GM12872 (cell line): ENCODE data around the gene SERPINA1.

Experiments
- TF ChIP-seq, protein P1 (sequence below): IDR thresholded peaks from 3 replicates; pipeline ENCODE4 v1.5.1; 2011; ENCODE audit warnings: low read depth, mild to moderate bottlenecking, low read length, moderate library complexity; ENCODE audit not compliant: insufficient read depth

The SERPINA1 gene

GRCh38 chr14:94380225-94381148 is 7.9 kb downstream of the SERPINA1 start:
- TF ChIP-seq, protein P1, sequence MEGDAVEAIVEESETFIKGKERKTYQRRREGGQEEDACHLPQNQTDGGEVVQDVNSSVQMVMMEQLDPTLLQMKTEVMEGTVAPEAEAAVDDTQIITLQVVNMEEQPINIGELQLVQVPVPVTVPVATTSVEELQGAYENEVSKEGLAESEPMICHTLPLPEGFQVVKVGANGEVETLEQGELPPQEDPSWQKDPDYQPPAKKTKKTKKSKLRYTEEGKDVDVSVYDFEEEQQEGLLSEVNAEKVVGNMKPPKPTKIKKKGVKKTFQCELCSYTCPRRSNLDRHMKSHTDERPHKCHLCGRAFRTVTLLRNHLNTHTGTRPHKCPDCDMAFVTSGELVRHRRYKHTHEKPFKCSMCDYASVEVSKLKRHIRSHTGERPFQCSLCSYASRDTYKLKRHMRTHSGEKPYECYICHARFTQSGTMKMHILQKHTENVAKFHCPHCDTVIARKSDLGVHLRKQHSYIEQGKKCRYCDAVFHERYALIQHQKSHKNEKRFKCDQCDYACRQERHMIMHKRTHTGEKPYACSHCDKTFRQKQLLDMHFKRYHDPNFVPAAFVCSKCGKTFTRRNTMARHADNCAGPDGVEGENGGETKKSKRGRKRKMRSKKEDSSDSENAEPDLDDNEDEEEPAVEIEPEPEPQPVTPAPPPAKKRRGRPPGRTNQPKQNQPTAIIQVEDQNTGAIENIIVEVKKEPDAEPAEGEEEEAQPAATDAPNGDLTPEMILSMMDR, result no peak

- TF ChIP-seq, protein P1, result no peak
These were observed 8.8 kb downstream of the SERPINA1 start for GRCh38 chr14:94379291-94380224.

DNA sequence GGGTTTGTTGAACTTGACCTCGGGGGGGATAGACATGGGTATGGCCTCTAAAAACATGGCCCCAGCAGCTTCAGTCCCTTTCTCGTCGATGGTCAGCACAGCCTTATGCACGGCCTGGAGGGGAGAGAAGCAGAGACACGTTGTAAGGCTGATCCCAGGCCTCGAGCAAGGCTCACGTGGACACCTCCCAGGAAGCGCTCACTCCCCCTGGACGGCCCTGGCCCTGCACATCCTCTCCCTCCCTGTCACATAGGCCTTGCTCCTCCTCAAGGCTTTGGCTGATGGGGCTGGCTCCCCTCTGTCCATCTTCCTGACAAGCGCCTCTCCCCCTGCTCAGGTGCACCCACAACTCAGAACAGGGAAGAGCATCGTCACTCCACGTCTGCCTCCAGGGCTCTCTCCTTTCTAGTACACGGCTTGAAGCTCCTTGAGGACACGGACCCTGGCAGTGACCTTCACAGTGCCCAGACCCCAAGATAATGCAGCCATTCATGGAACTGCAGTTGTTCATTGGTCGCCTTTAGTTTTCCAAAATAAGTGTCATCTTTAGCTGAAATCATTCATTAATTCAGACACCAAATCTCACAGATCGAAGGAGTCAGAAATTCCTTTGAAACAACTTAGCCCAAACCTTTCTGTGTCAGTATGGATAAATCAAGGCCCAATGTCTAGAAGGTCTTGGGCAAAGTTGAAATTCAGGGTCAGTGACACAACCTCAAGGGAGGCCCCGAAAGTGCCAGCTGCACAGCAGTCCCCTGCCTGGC is 9.7 kb downstream of the SERPINA1 start:
- TF ChIP-seq, protein P1, result no peak

DNA sequence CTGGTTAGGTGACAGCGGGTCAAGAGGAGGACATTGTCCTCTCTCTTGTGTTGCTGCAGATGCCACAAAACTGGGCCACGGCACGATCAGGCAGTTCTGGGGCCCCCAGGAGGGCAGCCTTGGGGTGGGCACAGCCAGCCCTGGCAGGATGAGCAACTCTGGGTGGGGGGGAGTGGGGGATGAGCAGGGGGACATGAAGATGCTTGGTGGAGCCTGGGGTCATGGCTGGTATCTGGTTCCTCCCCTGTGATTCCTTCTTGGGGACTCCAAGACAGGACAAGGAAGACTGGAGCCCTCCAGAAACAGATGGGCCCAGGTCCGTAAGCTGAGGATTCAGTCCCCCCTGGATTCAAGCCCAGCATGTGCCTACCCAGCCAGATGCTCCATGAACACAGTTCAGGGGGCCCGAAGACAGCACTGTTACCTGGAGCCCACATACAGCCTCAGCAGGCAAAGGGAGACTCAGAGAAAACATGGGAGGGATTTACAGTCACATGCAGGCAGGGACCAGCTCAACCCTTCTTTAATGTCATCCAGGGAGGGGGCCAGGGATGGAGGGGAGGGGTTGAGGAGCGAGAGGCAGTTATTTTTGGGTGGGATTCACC is 10.4 kb downstream of the SERPINA1 start:
- TF ChIP-seq, protein P1, result no peak

DNA sequence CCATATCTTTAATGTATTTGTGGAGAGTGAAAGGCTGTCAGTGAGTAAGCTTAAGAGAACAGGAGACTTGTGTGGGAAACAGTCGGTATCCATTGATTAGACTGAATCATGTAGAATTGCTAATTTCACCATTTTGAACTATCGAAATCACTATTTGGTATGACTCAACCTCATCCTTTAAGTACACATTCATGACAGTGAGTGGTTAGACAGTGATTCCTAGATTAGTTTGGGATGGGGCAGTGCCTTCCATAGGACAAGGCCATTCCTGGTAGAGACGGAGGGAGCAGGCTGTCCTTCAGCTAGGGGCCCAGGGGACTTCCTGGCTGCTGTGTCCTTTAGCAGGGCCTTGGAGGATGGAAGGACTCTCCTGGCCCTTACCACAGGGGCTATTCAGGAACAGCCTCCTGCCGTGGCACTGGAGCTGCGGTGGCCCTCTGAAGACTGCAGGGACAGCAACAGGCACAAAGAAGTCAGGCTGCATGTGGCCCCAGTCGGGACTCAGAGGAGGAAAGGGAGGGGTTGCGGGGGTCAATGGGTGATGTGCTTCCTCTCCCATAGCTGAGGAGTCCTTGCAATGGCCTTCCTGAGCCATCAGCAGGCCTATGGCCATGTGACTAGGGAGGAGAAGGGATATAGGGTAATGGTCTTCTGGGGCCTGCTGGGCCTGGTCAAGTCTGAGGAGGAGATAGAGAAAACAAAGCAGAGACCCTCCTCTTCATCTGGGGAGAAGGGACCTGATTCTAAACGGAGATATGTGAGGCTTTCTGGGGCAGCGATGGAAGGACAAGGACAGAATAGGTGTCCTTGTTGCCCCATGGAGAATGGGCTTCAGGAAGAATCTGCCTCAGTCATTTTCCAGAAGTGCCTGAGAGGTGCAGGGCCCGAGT is 11.2 kb downstream of the SERPINA1 start:
- TF ChIP-seq, protein P1, result no peak
